Measurements from ENCODE around the gene SGIP1. TPM values are rescaled to one million over a fixed set of nuclear protein-coding genes. Genes with fewer than 3 reads are reported as not detected.

Gene SGIP1
- total RNA-seq, 1 experiment from 2014 or later: 2.8 TPM

- H3K4me3 ChIP-seq: no peak overlapping the region
- DNase-seq (ENCODE audit: low read depth in 1 of 2, low spot score in 2 of 2): no peak
- H3K27me3 ChIP-seq (replicated peaks): no peaks in the 10 kb centered on the region
- 0 out of 2 replicates have a peak, but pooled peaks cover 3% of the 10 kb centered on the region for H3K4me1 ChIP-seq (replicated peaks)
- H3K27ac ChIP-seq: no peak overlapping the region
- no peaks in the 10 kb centered on the region for H3K36me3 ChIP-seq
- H3K9me3 ChIP-seq (replicated peaks): no peaks in the 10 kb centered on the region
Observed at GRCh38 chr1:66617362-66618184, 83.6 kb downstream of the SGIP1 start.

- no peaks in the 10 kb centered on the region for H3K9me3 ChIP-seq (replicated peaks)
- H3K4me1 ChIP-seq (replicated peaks): peaks cover 4% of the 10 kb centered on the region
- H3K36me3 ChIP-seq: no peaks in the 10 kb centered on the region
- no peaks in the 10 kb centered on the region for H3K27me3 ChIP-seq (replicated peaks)
- H3K4me3 ChIP-seq: no peak overlapping the region
- H3K27ac ChIP-seq: no peak overlapping the region
- DNase-seq (ENCODE audit: low read depth in 1 of 2, low spot score in 2 of 2): no peak
Observed at GRCh38 chr1:66618390-66618789, 84.4 kb downstream of the SGIP1 start.

- Histone ChIP-seq H3K4me3 (no peak overlapping the region), H3K27ac (peak overlapping the region; percentile 16; the same call in 1 of the 2 replicates), H3K36me3 (no peaks in the 10 kb centered on the region), H3K27me3 (replicated peaks) (no peaks in the 10 kb centered on the region), H3K4me1 (replicated peaks) (peaks cover 20% of the 10 kb centered on the region), H3K9me3 (replicated peaks) (no peaks in the 10 kb centered on the region)
- peak in 1 of 2 experiments; percentile 32 for DNase-seq (ENCODE audit: low read depth in 1 of 2, low spot score in 2 of 2)
Observed at GRCh38 chr1:66623812-66624211, 89.9 kb downstream of the SGIP1 start.

- H3K4me1 ChIP-seq (replicated peaks): peaks cover 20% of the 10 kb centered on the region
- no peaks in the 10 kb centered on the region for H3K36me3 ChIP-seq
- H3K27me3 ChIP-seq (replicated peaks): no peaks in the 10 kb centered on the region
- DNase-seq (ENCODE audit: low read depth in 1 of 2, low spot score in 2 of 2): peak in 1 of 2 experiments; percentile 42
- H3K4me3 ChIP-seq: no peak overlapping the region
- H3K9me3 ChIP-seq (replicated peaks): no peaks in the 10 kb centered on the region
- H3K27ac ChIP-seq: peak overlapping the region; percentile 16; the same call in 1 of the 2 replicates
Observed at GRCh38 chr1:66624412-66625060, 90.6 kb downstream of the SGIP1 start.

- Histone ChIP-seq H3K9me3 (replicated peaks) (no peaks in the 10 kb centered on the region), H3K4me3 (no peak overlapping the region), H3K27ac (no peak overlapping the region), H3K27me3 (replicated peaks) (no peaks in the 10 kb centered on the region), H3K4me1 (replicated peaks) (peaks cover 20% of the 10 kb centered on the region), H3K36me3 (no peaks in the 10 kb centered on the region)
- no peak for DNase-seq (ENCODE audit: low read depth in 1 of 2, low spot score in 2 of 2)
Observed at GRCh38 chr1:66626261-66626660, 92.3 kb downstream of the SGIP1 start.

GRCh38 chr1:66628926-66629325, 95.0 kb downstream of the SGIP1 start:
- H3K36me3 ChIP-seq: no peaks in the 10 kb centered on the region
- no peak for DNase-seq (ENCODE audit: low read depth in 1 of 2, low spot score in 2 of 2)
- no peak overlapping the region for H3K27ac ChIP-seq
- H3K9me3 ChIP-seq (replicated peaks): no peaks in the 10 kb centered on the region
- H3K4me1 ChIP-seq (replicated peaks): peaks cover 13% of the 10 kb centered on the region
- no peaks in the 10 kb centered on the region for H3K27me3 ChIP-seq (replicated peaks)
- no peak overlapping the region for H3K4me3 ChIP-seq

- Histone ChIP-seq H3K27me3 (replicated peaks) (no peaks in the 10 kb centered on the region), H3K4me1 (replicated peaks) (no peaks in the 10 kb centered on the region), H3K9me3 (replicated peaks) (no peaks in the 10 kb centered on the region), H3K4me3 (no peak overlapping the region), H3K36me3 (no peaks in the 10 kb centered on the region), H3K27ac (no peak overlapping the region)
- no peak for DNase-seq (ENCODE audit: low read depth in 1 of 2, low spot score in 2 of 2)
Observed at GRCh38 chr1:66633159-66633558, 99.2 kb downstream of the SGIP1 start.

- no peak overlapping the region for H3K27ac ChIP-seq
- DNase-seq (ENCODE audit: low read depth in 1 of 2, low spot score in 2 of 2): no peak
- H3K4me3 ChIP-seq: no peak overlapping the region
- H3K36me3 ChIP-seq: no peaks in the 10 kb centered on the region
- H3K27me3 ChIP-seq (replicated peaks): no peaks in the 10 kb centered on the region
- H3K4me1 ChIP-seq (replicated peaks): peaks cover 23% of the 10 kb centered on the region
- no peaks in the 10 kb centered on the region for H3K9me3 ChIP-seq (replicated peaks)
Observed at GRCh38 chr1:66637146-66637545, 103.2 kb downstream of the SGIP1 start.

GRCh38 chr1:66641891-66642473, 108.0 kb downstream of the SGIP1 start:
- no peaks in the 10 kb centered on the region for H3K9me3 ChIP-seq (replicated peaks)
- peaks cover 26% of the 10 kb centered on the region for H3K4me1 ChIP-seq (replicated peaks)
- H3K27me3 ChIP-seq (replicated peaks): no peaks in the 10 kb centered on the region
- H3K36me3 ChIP-seq: no peaks in the 10 kb centered on the region
- H3K4me3 ChIP-seq: no peak overlapping the region
- H3K27ac ChIP-seq: no peak overlapping the region
- DNase-seq (ENCODE audit: low read depth in 1 of 2, low spot score in 2 of 2): no peak

- peaks cover 26% of the 10 kb centered on the region for H3K4me1 ChIP-seq (replicated peaks)
- no peak overlapping the region for H3K27ac ChIP-seq
- no peaks in the 10 kb centered on the region for H3K9me3 ChIP-seq (replicated peaks)
- no peak for DNase-seq (ENCODE audit: low read depth in 1 of 2, low spot score in 2 of 2)
- no peaks in the 10 kb centered on the region for H3K27me3 ChIP-seq (replicated peaks)
- no peak overlapping the region for H3K4me3 ChIP-seq
- no peaks in the 10 kb centered on the region for H3K36me3 ChIP-seq
Observed at GRCh38 chr1:66642992-66643391, 109.0 kb downstream of the SGIP1 start.

GRCh38 chr1:66644331-66644730, 110.4 kb downstream of the SGIP1 start:
- no peak for DNase-seq (ENCODE audit: low read depth in 1 of 2, low spot score in 2 of 2)
- H3K36me3 ChIP-seq: no peaks in the 10 kb centered on the region
- peaks cover 19% of the 10 kb centered on the region for H3K4me1 ChIP-seq (replicated peaks)
- no peak overlapping the region for H3K4me3 ChIP-seq
- no peaks in the 10 kb centered on the region for H3K9me3 ChIP-seq (replicated peaks)
- no peaks in the 10 kb centered on the region for H3K27me3 ChIP-seq (replicated peaks)
- no peak overlapping the region for H3K27ac ChIP-seq

- Histone ChIP-seq H3K36me3 (no peaks in the 10 kb centered on the region), H3K27me3 (replicated peaks) (no peaks in the 10 kb centered on the region), H3K4me3 (no peak overlapping the region), H3K9me3 (replicated peaks) (no peaks in the 10 kb centered on the region), H3K4me1 (replicated peaks) (no peaks in the 10 kb centered on the region), H3K27ac (no peak overlapping the region)
- DNase-seq (ENCODE audit: low read depth in 1 of 2, low spot score in 2 of 2): no peak
Observed at GRCh38 chr1:66648901-66649595, 115.1 kb downstream of the SGIP1 start.

- Histone ChIP-seq H3K36me3 (no peaks in the 10 kb centered on the region), H3K27ac (no peak overlapping the region), H3K4me3 (no peak overlapping the region), H3K4me1 (replicated peaks) (no peaks in the 10 kb centered on the region), H3K27me3 (replicated peaks) (no peaks in the 10 kb centered on the region), H3K9me3 (replicated peaks) (no peaks in the 10 kb centered on the region)
- no peak for DNase-seq (ENCODE audit: low read depth in 1 of 2, low spot score in 2 of 2)
Observed at GRCh38 chr1:66652556-66652955, 118.6 kb downstream of the SGIP1 start.
